Upper lobe of left lung (tissue), 6 donors: Measurements from ENCODE around the gene GALNT11. TPM values are rescaled to one million over a fixed set of nuclear protein-coding genes. Genes with fewer than 3 reads are reported as not detected.

ENCODE experiments used
- ATAC-seq, 2 donors: fragments of 200-7000 bp; cut with Tn5 transposase; one replicate each; pipeline ENCODE4 v1.9.1; 2022; ENCODE audit warnings: mild to moderate bottlenecking in 2 of 2, moderate library complexity in 2 of 2; ENCODE audit not compliant: low FRiP score in 2 of 2
- DNase-seq, 2 donors: peaks; one replicate each; pipeline ENCODE4 v3.0.0-alpha.2; 2019 to 2020
- H3K27ac ChIP-seq, 4 donors: fragments of 200-600 bp; sonication (generic); one replicate each; pipeline ENCODE4 v1.5.1; 2016 to 2019
- H3K27me3 ChIP-seq, 4 donors: fragments of 200-600 bp; sonication (generic); one replicate each; pipeline ENCODE4 v1.5.1; 2017 to 2019
- H3K36me3 ChIP-seq, 4 donors: fragments of 200-600 bp; sonication (generic); one replicate each; pipeline ENCODE4 v1.5.1; 2016 to 2019
- H3K4me1 ChIP-seq, 4 donors: fragments of 200-600 bp; sonication (generic); one replicate each; pipeline ENCODE4 v1.5.1; 2018 to 2019
- H3K4me3 ChIP-seq, 4 donors: fragments of 200-600 bp; sonication (generic); one replicate each; pipeline ENCODE4 v1.5.1; 2017 to 2019; ENCODE audit warnings: mild to moderate bottlenecking in 2 of 4, moderate library complexity in 1 of 4
- H3K9me3 ChIP-seq, 4 donors: fragments of 200-600 bp; sonication (generic); one replicate each; pipeline ENCODE4 v1.5.1; 2018 to 2019
- EP300 ChIP-seq, 4 donors: sonication (generic); formaldehyde crosslinking; IDR thresholded peaks; one replicate each; pipeline ENCODE4 v1.5.1; 2017; ENCODE audit warnings: antibody characterized with exemption in 4 of 4, control low read depth in 2 of 4
- POLR2A ChIP-seq, 4 donors: fragments of 450-650 bp; IDR thresholded peaks; one replicate each; pipeline ENCODE4 v1.5.1; 2016 to 2017; ENCODE audit warnings: antibody characterized with exemption in 4 of 4, mild to moderate bottlenecking in 2 of 4
- POLR2AphosphoS5 ChIP-seq, 2 donors: sonication (generic); formaldehyde crosslinking; IDR thresholded peaks; one replicate each; pipeline ENCODE4 v1.5.1; 2017; ENCODE audit warnings: antibody characterized with exemption in 2 of 2
- WGBS, 2 donors: methylation state at CpG; one replicate each; pipeline ENCODE4 v1.1.5; 2017 to 2018; 5-methylcytosine and 5-hydroxymethylcytosine counted together
- total RNA-seq, 6 donors: library from RNA; depleted of rRNA in 4 of 6; stranded (reverse); fragments of >200 nt in 4 of 6; gene quantifications; one replicate each; pipeline versions ENCODE4 v1.1.0 to v1.2.1, GENCODE V29; 2016 to 2021
- TF ChIP-seq, protein P1 (sequence below), 6 experiments: fragments of 450-650 bp in 4 of 6; fragments of 200-600 bp in 2 of 6; sonication (generic) in 2 of 6; IDR thresholded peaks; one replicate each; pipeline ENCODE4 v1.5.1; 2016 to 2019; ENCODE audit warnings: antibody characterized with exemption in 6 of 6
- donor health status: DM: no; HTN: no; CAD: no; lungs with moderate emphysema.
- donor health status: DM: no; HTN: yes; CAD: no; lungs with severe emphysema.

GALNT11 gene
- total RNA-seq, 6 donors from 2014 or later, result 31.2 to 63.8 (median 43.2) TPM

DNA sequence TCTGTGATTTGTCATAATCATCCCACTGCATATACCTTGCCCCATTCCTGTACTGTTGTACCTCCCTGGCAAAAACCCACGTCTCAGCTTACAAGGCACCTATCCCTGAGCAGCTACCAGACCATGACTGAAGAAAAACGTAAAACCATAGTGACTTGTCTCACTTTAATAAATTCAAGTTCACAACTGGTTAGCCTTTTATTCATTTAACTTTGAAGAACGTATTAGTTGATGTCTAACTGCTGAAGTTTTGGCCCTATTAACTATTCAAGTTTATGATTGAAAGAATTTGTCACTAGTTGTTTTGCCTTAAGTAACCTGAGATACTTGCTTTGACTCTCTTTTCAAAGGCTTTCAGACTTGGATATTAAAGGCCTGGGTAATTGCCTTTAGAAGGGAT, 59.7 kb downstream of the GALNT11 start:
- ATAC-seq (no peak), DNase-seq (no peak)
- Histone ChIP-seq H3K27me3 (no peaks in the 10 kb centered on the region), H3K4me1 (no peaks in the 10 kb centered on the region), H3K27ac (no peak overlapping the region), H3K36me3 (no peaks in the 10 kb centered on the region), H3K9me3 (peaks cover 6 to 17% (median 9%) of the 10 kb centered on the region in 4 donors), H3K4me3 (no peak overlapping the region)
- WGBS, 2 donors, result 97 to 98% methylated on average over 3 of the region's 3 CpGs
- TF ChIP-seq POLR2A (IDR thresholded peaks at IDR 0.05), result no peak
- no peak for TF ChIP-seq POLR2AphosphoS5 (IDR thresholded peaks at IDR 0.05)
- no peak for TF ChIP-seq EP300 (IDR thresholded peaks at IDR 0.05)
- TF ChIP-seq, protein P1, sequence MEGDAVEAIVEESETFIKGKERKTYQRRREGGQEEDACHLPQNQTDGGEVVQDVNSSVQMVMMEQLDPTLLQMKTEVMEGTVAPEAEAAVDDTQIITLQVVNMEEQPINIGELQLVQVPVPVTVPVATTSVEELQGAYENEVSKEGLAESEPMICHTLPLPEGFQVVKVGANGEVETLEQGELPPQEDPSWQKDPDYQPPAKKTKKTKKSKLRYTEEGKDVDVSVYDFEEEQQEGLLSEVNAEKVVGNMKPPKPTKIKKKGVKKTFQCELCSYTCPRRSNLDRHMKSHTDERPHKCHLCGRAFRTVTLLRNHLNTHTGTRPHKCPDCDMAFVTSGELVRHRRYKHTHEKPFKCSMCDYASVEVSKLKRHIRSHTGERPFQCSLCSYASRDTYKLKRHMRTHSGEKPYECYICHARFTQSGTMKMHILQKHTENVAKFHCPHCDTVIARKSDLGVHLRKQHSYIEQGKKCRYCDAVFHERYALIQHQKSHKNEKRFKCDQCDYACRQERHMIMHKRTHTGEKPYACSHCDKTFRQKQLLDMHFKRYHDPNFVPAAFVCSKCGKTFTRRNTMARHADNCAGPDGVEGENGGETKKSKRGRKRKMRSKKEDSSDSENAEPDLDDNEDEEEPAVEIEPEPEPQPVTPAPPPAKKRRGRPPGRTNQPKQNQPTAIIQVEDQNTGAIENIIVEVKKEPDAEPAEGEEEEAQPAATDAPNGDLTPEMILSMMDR (IDR thresholded peaks at IDR 0.05), result no peak

DNA sequence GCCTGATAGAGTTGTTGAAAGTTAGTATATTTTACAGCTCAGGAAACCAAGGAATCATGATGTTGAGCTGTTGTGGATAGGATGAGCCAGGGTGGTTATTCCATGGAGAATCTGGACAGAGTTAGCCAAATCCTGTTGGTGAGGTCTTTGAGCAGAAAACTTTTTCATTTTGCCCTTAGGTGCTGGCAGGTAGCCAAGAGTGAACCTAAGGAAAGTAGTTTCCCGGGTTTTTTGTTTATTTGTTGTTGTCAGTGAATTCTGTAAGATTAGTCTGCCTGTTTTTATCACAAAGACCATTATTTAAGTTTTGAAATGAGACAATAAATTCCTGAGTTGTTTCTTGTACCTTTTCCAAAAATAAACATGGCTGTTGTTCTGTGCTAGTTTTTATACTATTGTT, 61.0 kb downstream of the GALNT11 start:
- peaks cover 6 to 17% (median 9%) of the 10 kb centered on the region in 4 donors for H3K9me3 ChIP-seq
- TF ChIP-seq POLR2A (IDR thresholded peaks at IDR 0.05) (no peak), EP300 (IDR thresholded peaks at IDR 0.05) (no peak), POLR2AphosphoS5 (IDR thresholded peaks at IDR 0.05) (no peak)
- TF ChIP-seq, protein P1 (IDR thresholded peaks at IDR 0.05), result no peak
- H3K4me1 ChIP-seq, result no peaks in the 10 kb centered on the region
- H3K27ac ChIP-seq, result no peak overlapping the region
- 33 to 59% methylated on average over 1 of the region's 1 CpG for WGBS, 2 donors
- no peaks in the 10 kb centered on the region for H3K36me3 ChIP-seq
- DNase-seq, result no peak
- H3K4me3 ChIP-seq, result no peak overlapping the region
- no peak for ATAC-seq
- H3K27me3 ChIP-seq, result no peaks in the 10 kb centered on the region

DNA sequence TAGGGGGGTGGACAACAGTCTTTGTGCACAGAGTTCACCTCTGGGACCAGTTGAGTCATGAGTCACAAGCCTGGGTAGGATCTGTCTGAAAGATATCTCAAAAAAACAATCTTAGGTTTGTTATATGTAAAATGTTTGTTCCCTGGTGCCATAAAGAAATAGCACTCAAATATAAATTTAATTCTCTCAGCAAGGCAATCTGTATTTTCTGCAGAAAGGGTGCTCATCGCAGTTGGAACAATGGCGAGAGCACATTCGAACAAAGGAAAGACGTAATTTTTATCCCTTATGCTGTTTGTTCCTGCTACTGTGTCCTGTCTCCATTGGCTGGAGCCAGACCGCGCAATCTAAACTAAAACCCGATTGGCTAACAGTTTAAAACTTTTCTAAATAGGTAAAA, 63.7 kb downstream of the GALNT11 start:
- Histone ChIP-seq H3K36me3 (no peaks in the 10 kb centered on the region), H3K9me3 (peaks cover 6 to 17% (median 9%) of the 10 kb centered on the region in 4 donors), H3K4me1 (no peaks in the 10 kb centered on the region), H3K4me3 (no peak overlapping the region), H3K27me3 (no peaks in the 10 kb centered on the region), H3K27ac (no peak overlapping the region)
- ATAC-seq (no peak), DNase-seq (no peak)
- WGBS, 2 donors, result 96 to 99% methylated on average over 7 of the region's 7 CpGs
- no peak for TF ChIP-seq EP300 (IDR thresholded peaks at IDR 0.05)
- TF ChIP-seq POLR2AphosphoS5 (IDR thresholded peaks at IDR 0.05), result no peak
- no peak for TF ChIP-seq POLR2A (IDR thresholded peaks at IDR 0.05)
- TF ChIP-seq, protein P1 (IDR thresholded peaks at IDR 0.05), result no peak

DNA sequence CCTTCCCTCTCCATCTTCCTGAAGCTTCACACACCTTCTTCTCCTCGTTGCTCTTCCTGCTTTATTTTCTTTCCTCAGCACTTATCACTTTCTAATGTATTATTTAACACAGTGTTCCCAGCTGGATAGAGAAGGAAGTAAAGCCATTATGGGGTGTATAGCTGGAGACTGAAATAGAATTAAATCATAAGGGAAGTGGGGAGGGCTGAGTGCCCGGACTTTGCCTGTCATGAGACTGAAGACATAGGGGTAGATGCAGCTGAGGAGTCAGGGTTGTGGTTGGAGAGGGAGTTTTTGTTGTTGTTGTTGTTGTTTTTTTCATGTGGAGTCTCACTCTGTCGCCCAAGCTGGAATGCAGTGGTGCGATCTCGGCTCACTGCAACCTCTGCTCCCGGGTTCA, 65.3 kb downstream of the GALNT11 start:
- DNase-seq, result no peak
- Histone ChIP-seq H3K4me1 (no peaks in the 10 kb centered on the region), H3K27me3 (no peaks in the 10 kb centered on the region), H3K36me3 (no peaks in the 10 kb centered on the region), H3K4me3 (no peak overlapping the region), H3K9me3 (peaks cover 6 to 17% (median 9%) of the 10 kb centered on the region in 4 donors), H3K27ac (no peak overlapping the region)
- TF ChIP-seq POLR2AphosphoS5 (IDR thresholded peaks at IDR 0.05), result no peak
- TF ChIP-seq EP300 (IDR thresholded peaks at IDR 0.05), result no peak
- TF ChIP-seq POLR2A (IDR thresholded peaks at IDR 0.05), result no peak
- TF ChIP-seq, protein P1 (IDR thresholded peaks at IDR 0.05), result no peak
- peak in 1 of 2 donors; percentile 45 for ATAC-seq
- WGBS, 2 donors, result 90 to 92% methylated on average over 6 of the region's 6 CpGs

DNA sequence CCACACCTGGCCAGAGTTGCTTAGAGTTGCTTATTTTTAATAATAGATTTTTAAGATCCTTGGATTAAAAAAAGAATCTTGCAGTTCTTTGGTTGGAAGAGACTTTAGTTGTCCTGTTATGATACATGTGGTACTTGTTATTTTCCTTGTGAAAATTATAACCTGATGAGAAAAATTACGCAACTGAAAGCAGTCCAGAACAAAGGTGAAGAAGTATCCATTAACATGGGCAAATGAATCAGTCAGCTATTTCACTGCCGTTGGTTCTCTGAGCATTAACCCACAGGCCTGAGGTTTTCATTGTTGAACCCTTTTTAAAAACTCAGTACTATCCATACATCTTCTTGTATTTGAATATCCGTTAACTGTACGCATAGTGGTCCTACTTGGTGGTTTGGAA, 68.2 kb downstream of the GALNT11 start:
- ATAC-seq, result no peak
- WGBS, 2 donors, result 80 to 92% methylated on average over 4 of the region's 4 CpGs
- Histone ChIP-seq H3K4me1 (no peaks in the 10 kb centered on the region), H3K9me3 (peaks cover 1 to 13% (median 7%) of the 10 kb centered on the region in 4 donors), H3K27ac (no peak overlapping the region), H3K4me3 (no peak overlapping the region), H3K36me3 (no peaks in the 10 kb centered on the region), H3K27me3 (no peaks in the 10 kb centered on the region)
- no peak for DNase-seq
- TF ChIP-seq POLR2AphosphoS5 (IDR thresholded peaks at IDR 0.05), result no peak
- TF ChIP-seq POLR2A (IDR thresholded peaks at IDR 0.05), result no peak
- TF ChIP-seq, protein P1 (IDR thresholded peaks at IDR 0.05), result no peak
- no peak for TF ChIP-seq EP300 (IDR thresholded peaks at IDR 0.05)
